Aorta (tissue), 5 donors: ENCODE data around the gene STON2. TPM values are rescaled to one million over a fixed set of nuclear protein-coding genes. Genes with fewer than 3 reads are reported as not detected.
"Not testable (repeated sequence)": the region's sequence is repeated elsewhere in the genome, so short reads cannot be mapped to it uniquely, and the experiment has no call there.

Experiments used
- ATAC-seq: fragments of 200-7000 bp; cut with Tn5 transposase; one replicate; pipeline ENCODE4 v1.9.1; 2022; ENCODE audit warnings: moderate library complexity; ENCODE audit not compliant: low FRiP score
- DNase-seq, 2 donors: peaks; one replicate each; pipeline ENCODE4 v3.0.0-alpha.2; 2020
- H3K27ac ChIP-seq, 2 donors: one replicate each; pipeline ENCODE4 v1.5.1; 2013; ENCODE audit warnings: low read length in 2 of 2, mild to moderate bottlenecking in 2 of 2, moderate library complexity in 2 of 2, control low read depth in 1 of 2, inconsistent platforms in 1 of 2, low read depth in 1 of 2
- H3K27me3 ChIP-seq, 2 donors: one replicate each; pipeline ENCODE4 v1.6.1; 2013; ENCODE audit warnings: control low read depth in 1 of 2, low read length in 1 of 2, mild to moderate bottlenecking in 1 of 2, moderate library complexity in 1 of 2; ENCODE audit not compliant: insufficient read depth in 2 of 2, control insufficient read depth in 1 of 2
- H3K36me3 ChIP-seq, 2 donors: one replicate each; pipeline ENCODE4 v1.6.1; 2013; ENCODE audit warnings: control low read depth in 1 of 2, low read length in 1 of 2, mild to moderate bottlenecking in 1 of 2; ENCODE audit not compliant: insufficient read depth in 2 of 2, control insufficient read depth in 1 of 2
- H3K4me1 ChIP-seq, 2 donors: one replicate each; pipeline ENCODE4 v1.6.1; 2013; ENCODE audit warnings: low read length in 2 of 2, control low read depth in 1 of 2, mild to moderate bottlenecking in 1 of 2, moderate library complexity in 1 of 2; ENCODE audit not compliant: insufficient read depth in 2 of 2, control insufficient read depth in 1 of 2
- H3K4me3 ChIP-seq, 2 donors: one replicate each; pipeline ENCODE4 v1.5.1; 2013; ENCODE audit warnings: low read length in 2 of 2, control low read depth in 1 of 2, mild to moderate bottlenecking in 1 of 2
- H3K9me3 ChIP-seq: one replicate; pipeline ENCODE4 v1.6.1; 2013; ENCODE audit warnings: mild to moderate bottlenecking, low read length; ENCODE audit not compliant: control insufficient read depth
- WGBS, 2 donors: extraction: QIAGEN DNeasy Blood & Tissue Kit; methylation state at CpG; one replicate each; pipeline ENCODE4 v1.1.7; 2013; 5-methylcytosine and 5-hydroxymethylcytosine counted together
- intact Hi-C, 2 donors: fragments of 100-400 bp; cut with DNase I; formaldehyde crosslinking; loops; one replicate each; pipeline versions ENCODE4 v1.14.2 to v1.15.0; 2022
- polyA plus RNA-seq, 2 donors: library from polyadenylated mRNA; stranded (reverse); fragments of 200-250 nt; gene quantifications; one replicate each; pipeline ENCODE4 v1.2.3, GENCODE V29; 2013
- total RNA-seq, 2 donors: library from RNA; stranded (reverse); fragmentation: NEBNext Ultra II Directional; extraction: Animal tissue kit (Norgen Biotek cat#: 25700); gene quantifications; one replicate each; pipeline ENCODE4 v1.2.1, GENCODE V29; 2021
- donor health status: healthy with polysubstance abuse.
- donor health status: Bipolar disorder and iron deficiency.
- donor health status: DM: no; HTN: no; CAD: no.
- donor health status: DM: no; HTN: no; CAD: no.
- donor health status: DM: yes; HTN: yes; CAD: no.

The STON2 gene
- total and polyA plus RNA-seq, 4 donors, result 0.03 to 20.5 (median 6.3) TPM

GRCh38 chr14:81380009-81380408 is 20.1 kb downstream of the STON2 start:
- 67 to 76% methylated on average over 2 of the region's 2 CpGs for WGBS, 2 donors
- ATAC-seq, H3K4me3 ChIP-seq, H3K27me3 ChIP-seq, H3K9me3 ChIP-seq, DNase-seq, H3K36me3 ChIP-seq, H3K27ac ChIP-seq, H3K4me1 ChIP-seq, intact Hi-C loops: not testable (repeated sequence)

GRCh38 chr14:81371802-81372201 is 28.3 kb downstream of the STON2 start:
- ATAC-seq (no peak), DNase-seq (no peak)
- no peaks in the 10 kb centered on the region for H3K27me3 ChIP-seq
- no peak overlapping the region for H3K4me3 ChIP-seq
- no peaks in the 10 kb centered on the region for H3K4me1 ChIP-seq
- H3K9me3 ChIP-seq, result no peaks in the 10 kb centered on the region
- intact Hi-C loops, result no loop called here
- H3K27ac ChIP-seq, result no peak overlapping the region
- 87 to 97% methylated on average over 1 of the region's 1 CpG for WGBS, 2 donors
- no peaks in the 10 kb centered on the region for H3K36me3 ChIP-seq

GRCh38 chr14:81367563-81367962 is 32.6 kb downstream of the STON2 start:
- 57 to 62% methylated on average over 4 of the region's 4 CpGs for WGBS, 2 donors
- Histone ChIP-seq H3K36me3 (no peaks in the 10 kb centered on the region), H3K27me3 (no peaks in the 10 kb centered on the region), H3K9me3 (no peaks in the 10 kb centered on the region), H3K4me1 (no peaks in the 10 kb centered on the region), H3K4me3 (no peak overlapping the region), H3K27ac (no peak overlapping the region)
- intact Hi-C loops, result no loop called here
- ATAC-seq, result no peak
- no peak for DNase-seq

- DNase-seq, result no peak
- WGBS, 2 donors, result 90 to 94% methylated on average over 7 of the region's 7 CpGs
- no peaks in the 10 kb centered on the region for H3K4me1 ChIP-seq
- H3K36me3 ChIP-seq, result no peaks in the 10 kb centered on the region
- no peak overlapping the region for H3K4me3 ChIP-seq
- no peak for ATAC-seq
- no peaks in the 10 kb centered on the region for H3K27me3 ChIP-seq
- no peak overlapping the region for H3K27ac ChIP-seq
- no peaks in the 10 kb centered on the region for H3K9me3 ChIP-seq
- intact Hi-C loops, result no loop called here
These were observed 33.2 kb downstream of the STON2 start for GRCh38 chr14:81366884-81367283.

- 10% methylated on average over 6 of the region's 6 CpGs for WGBS, 2 donors
- ATAC-seq (no peak), DNase-seq (no peak)
- Histone ChIP-seq H3K4me1 (no peaks in the 10 kb centered on the region), H3K36me3 (no peaks in the 10 kb centered on the region), H3K27ac (no peak overlapping the region), H3K9me3 (no peaks in the 10 kb centered on the region), H3K27me3 (no peaks in the 10 kb centered on the region), H3K4me3 (no peak overlapping the region)
- intact Hi-C loops, result no loop called here
These were observed 33.9 kb downstream of the STON2 start for GRCh38 chr14:81366214-81366613.

GRCh38 chr14:81363746-81364378 is 36.3 kb downstream of the STON2 start:
- 43 to 51% methylated on average over 4 of the region's 4 CpGs for WGBS, 2 donors
- H3K4me1 ChIP-seq, result no peaks in the 10 kb centered on the region
- H3K27me3 ChIP-seq, result no peaks in the 10 kb centered on the region
- intact Hi-C loops, result no loop called here
- H3K27ac ChIP-seq, result no peak overlapping the region
- no peak overlapping the region for H3K4me3 ChIP-seq
- no peaks in the 10 kb centered on the region for H3K36me3 ChIP-seq
- DNase-seq (no peak), ATAC-seq (no peak)
- no peaks in the 10 kb centered on the region for H3K9me3 ChIP-seq

GRCh38 chr14:81353691-81354323 is 46.3 kb downstream of the STON2 start:
- H3K27ac ChIP-seq, result no peak overlapping the region
- H3K4me1 ChIP-seq, result no peaks in the 10 kb centered on the region
- peaks cover 3% of the 10 kb centered on the region for H3K9me3 ChIP-seq
- peaks cover 0 to 2% of the 10 kb centered on the region in 2 donors for H3K27me3 ChIP-seq
- DNase-seq (no peak), ATAC-seq (no peak)
- 69 to 83% methylated on average over 5 of the region's 5 CpGs for whole genome bisulfite sequencing, 2 donors
- no peak overlapping the region for H3K4me3 ChIP-seq
- H3K36me3 ChIP-seq, result no peaks in the 10 kb centered on the region
- intact Hi-C loops, result no loop called here

GRCh38 chr14:81352413-81352812 is 47.7 kb downstream of the STON2 start:
- H3K9me3 ChIP-seq, result peaks cover 3% of the 10 kb centered on the region
- peaks cover 0 to 2% of the 10 kb centered on the region in 2 donors for H3K27me3 ChIP-seq
- intact Hi-C loops, result no loop called here
- no peak overlapping the region for H3K4me3 ChIP-seq
- WGBS, 2 donors, result 64 to 76% methylated on average over 2 of the region's 2 CpGs
- DNase-seq (no peak), ATAC-seq (no peak)
- H3K27ac ChIP-seq, result no peak overlapping the region
- H3K4me1 ChIP-seq, result no peaks in the 10 kb centered on the region
- no peaks in the 10 kb centered on the region for H3K36me3 ChIP-seq

GRCh38 chr14:81351205-81351604 is 48.9 kb downstream of the STON2 start:
- intact Hi-C loops, result no loop called here
- H3K27me3 ChIP-seq, result peaks cover 0 to 2% of the 10 kb centered on the region in 2 donors
- H3K4me1 ChIP-seq, result no peaks in the 10 kb centered on the region
- H3K9me3 ChIP-seq, result peaks cover 3% of the 10 kb centered on the region
- no peak overlapping the region for H3K4me3 ChIP-seq
- H3K27ac ChIP-seq, result no peak overlapping the region
- DNase-seq (no peak), ATAC-seq (no peak)
- no peaks in the 10 kb centered on the region for H3K36me3 ChIP-seq
